Immature natural killer cell (primary cell): ENCODE results near the gene ITPR1. TPM values are rescaled to one million over a fixed set of nuclear protein-coding genes. Genes with fewer than 3 reads are reported as not detected.

ENCODE experiments used
- DNase-seq, 3 donors: peaks; one replicate each; pipeline ENCODE4 v3.0.0; 2022; ENCODE audit warnings: mixed read lengths in 1 of 3
- H3K27ac Mint-ChIP-seq, 6 donors: one replicate each; pipeline ENCODE4 v1.8.0; 2020; ENCODE audit warnings: mixed read lengths in 6 of 6, mild to moderate bottlenecking in 5 of 6, inconsistent platforms in 4 of 6, moderate library complexity in 3 of 6
- H3K27me3 Mint-ChIP-seq, 3 donors: one replicate each; pipeline ENCODE4 v1.8.0; 2020 to 2021; ENCODE audit warnings: low read depth in 3 of 3, mild to moderate bottlenecking in 3 of 3, mixed read lengths in 3 of 3, moderate library complexity in 3 of 3, inconsistent platforms in 1 of 3
- H3K36me3 Mint-ChIP-seq, 3 donors: one replicate each; pipeline ENCODE4 v1.8.0; 2020; ENCODE audit warnings: mixed read lengths in 3 of 3, inconsistent platforms in 2 of 3, mild to moderate bottlenecking in 2 of 3
- H3K4me1 Mint-ChIP-seq, 2 donors: one replicate each; pipeline ENCODE4 v1.8.0; 2020; ENCODE audit warnings: inconsistent platforms in 2 of 2, mild to moderate bottlenecking in 2 of 2, mixed read lengths in 2 of 2, moderate library complexity in 1 of 2
- H3K4me3 Mint-ChIP-seq, 5 donors: one replicate each; pipeline ENCODE4 v1.8.0; 2020; ENCODE audit warnings: mild to moderate bottlenecking in 5 of 5, mixed read lengths in 5 of 5, inconsistent platforms in 3 of 5, moderate library complexity in 3 of 5
- H3K9me3 Mint-ChIP-seq, 6 donors: one replicate each; pipeline ENCODE4 v1.8.0; 2020; ENCODE audit warnings: mild to moderate bottlenecking in 6 of 6, mixed read lengths in 6 of 6, inconsistent platforms in 4 of 6, moderate library complexity in 3 of 6
- polyA plus RNA-seq, 3 donors: library from polyadenylated mRNA; unstranded; fragments of 300-500 nt; fragmentation: Illumina TruSeq; gene quantifications; one replicate each; pipeline ENCODE4 v1.2.3, GENCODE V29; 2021

Gene ITPR1
- polyA plus RNA-seq, 3 donors from 2014 or later, result 3.0 to 14.7 (median 7.6) TPM

DNA sequence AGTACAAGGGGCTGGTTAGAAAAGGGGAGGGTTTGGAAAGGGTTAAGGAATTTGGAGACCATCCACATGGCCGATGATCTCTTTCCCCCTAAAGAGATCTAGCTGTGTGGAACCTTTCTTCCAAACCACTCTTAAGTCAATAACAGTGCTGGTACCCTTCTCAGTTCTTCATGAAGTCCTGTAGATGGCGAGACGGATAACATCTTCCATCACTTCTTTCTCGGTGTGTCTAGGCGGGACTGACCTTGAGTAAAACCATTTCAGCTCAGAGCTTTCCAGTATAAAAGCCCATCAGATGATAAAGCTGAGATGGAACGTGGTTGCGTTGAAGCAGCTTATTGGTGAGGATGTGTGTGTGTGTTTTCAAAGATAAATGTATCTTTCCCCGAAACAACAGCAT lies 334.6 kb downstream of the ITPR1 start:
- peak overlapping the region in 5 of 6 donors; percentile 5 to 99 (median 67) for H3K27ac Mint-ChIP-seq
- peaks cover 86 to 92% of the 10 kb centered on the region in 2 donors for H3K4me1 Mint-ChIP-seq
- peak overlapping the region in 1 of 5 donors; percentile 23 for H3K4me3 Mint-ChIP-seq

GRCh38 chr3:4828279-4829030 lies 335.3 kb downstream of the ITPR1 start:
- Mint-ChIP-seq H3K4me1 (peaks cover 86 to 92% of the 10 kb centered on the region in 2 donors), H3K27me3 (peaks cover 6 to 22% (median 17%) of the 10 kb centered on the region in 3 donors), H3K36me3 (peaks cover 5 to 25% (median 14%) of the 10 kb centered on the region in 3 donors), H3K4me3 (peak overlapping the region in 1 of 5 donors; percentile 23), H3K9me3 (peaks cover 0 to 4% (median 0%) of the 10 kb centered on the region in 6 donors), H3K27ac (peak overlapping the region in 5 of 6 donors; percentile 11 to 99 (median 78))
- no peak for DNase-seq

More for the DNA sequence above, 334.6 kb downstream of the ITPR1 start:
- no peak for DNase-seq
- Mint-ChIP-seq H3K9me3 (peaks cover 0 to 4% (median 0%) of the 10 kb centered on the region in 6 donors), H3K36me3 (peaks cover 5 to 28% (median 14%) of the 10 kb centered on the region in 3 donors), H3K27me3 (peaks cover 6 to 22% (median 17%) of the 10 kb centered on the region in 3 donors)

DNA sequence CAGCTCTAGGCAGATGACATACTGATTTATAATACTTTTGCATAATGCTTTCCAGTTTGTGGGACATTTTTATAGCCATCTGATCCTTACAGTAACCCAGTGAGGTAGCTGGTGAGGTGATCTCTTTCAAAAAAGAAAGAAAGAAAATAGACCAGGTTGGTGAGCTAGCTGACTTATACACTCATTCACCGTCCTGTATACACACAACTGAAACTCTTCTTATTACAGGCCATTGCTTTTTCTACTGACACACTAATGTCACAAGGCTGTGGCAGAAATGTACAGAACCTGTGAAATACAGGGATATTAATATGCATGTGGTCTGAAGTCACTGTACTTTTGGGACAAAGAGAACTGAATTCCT lies 335.9 kb downstream of the ITPR1 start:
- Mint-ChIP-seq H3K27me3 (peaks cover 6 to 22% (median 17%) of the 10 kb centered on the region in 3 donors), H3K9me3 (peaks cover 0 to 4% (median 0%) of the 10 kb centered on the region in 6 donors), H3K36me3 (peaks cover 5 to 24% (median 11%) of the 10 kb centered on the region in 3 donors), H3K4me1 (peaks cover 90 to 92% of the 10 kb centered on the region in 2 donors), H3K4me3 (peak overlapping the region in 4 of 5 donors; percentile 26 to 73 (median 52)), H3K27ac (peak overlapping the region; percentile 23 to 99 (median 88))
- DNase-seq, result no peak

- DNase-seq, result no peak
- Mint-ChIP-seq H3K27ac (peak overlapping the region; percentile 97 to 100 (median 99)), H3K4me3 (peak overlapping the region; percentile 82 to 91 (median 86)), H3K9me3 (peaks cover 0 to 4% (median 0%) of the 10 kb centered on the region in 6 donors), H3K4me1 (peaks cover 92 to 95% of the 10 kb centered on the region in 2 donors), H3K36me3 (peaks cover 4 to 16% (median 5%) of the 10 kb centered on the region in 3 donors), H3K27me3 (peaks cover 6 to 21% (median 19%) of the 10 kb centered on the region in 3 donors)
Measured at GRCh38 chr3:4830586-4830914, 337.4 kb downstream of the ITPR1 start.

DNA sequence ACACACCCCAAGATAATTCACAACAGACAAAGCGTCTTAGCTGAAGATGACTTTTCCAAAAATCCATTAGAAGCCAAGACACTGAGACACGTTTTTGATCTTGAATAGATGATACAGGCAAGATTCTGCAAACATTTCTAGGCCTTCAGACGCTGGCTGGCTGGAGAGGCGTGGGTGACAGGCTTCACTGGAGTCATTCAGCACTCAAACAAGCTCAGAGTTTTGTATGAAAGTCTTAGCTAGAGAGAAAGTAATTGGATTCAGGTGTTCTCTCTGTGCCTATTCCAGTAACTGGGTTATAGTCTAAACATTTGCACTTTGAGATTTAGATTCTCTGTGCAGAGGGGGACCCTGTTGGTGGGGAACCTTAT lies 338.4 kb downstream of the ITPR1 start:
- peaks cover 5 to 9% (median 8%) of the 10 kb centered on the region in 3 donors for H3K36me3 Mint-ChIP-seq
- DNase-seq, result no peak
- H3K4me1 Mint-ChIP-seq, result peaks cover 90 to 94% of the 10 kb centered on the region in 2 donors
- peaks cover 6 to 19% (median 18%) of the 10 kb centered on the region in 3 donors for H3K27me3 Mint-ChIP-seq
- H3K27ac Mint-ChIP-seq, result peak overlapping the region; percentile 97 to 100 (median 99)
- H3K9me3 Mint-ChIP-seq, result peaks cover 0 to 4% (median 0%) of the 10 kb centered on the region in 6 donors
- peak overlapping the region; percentile 82 to 91 (median 86) for H3K4me3 Mint-ChIP-seq

- no peak for DNase-seq
- Mint-ChIP-seq H3K27ac (peak overlapping the region; percentile 95 to 99 (median 98)), H3K4me3 (peak overlapping the region; percentile 50 to 84 (median 77)), H3K36me3 (peaks cover 4 to 21% (median 17%) of the 10 kb centered on the region in 3 donors), H3K4me1 (peaks cover 75 to 83% of the 10 kb centered on the region in 2 donors), H3K9me3 (peaks cover 0 to 4% (median 0%) of the 10 kb centered on the region in 6 donors), H3K27me3 (peaks cover 6 to 19% (median 15%) of the 10 kb centered on the region in 3 donors)
Measured at GRCh38 chr3:4833471-4833870, 340.3 kb downstream of the ITPR1 start.

GRCh38 chr3:4834403-4834866 lies 341.3 kb downstream of the ITPR1 start:
- DNase-seq, result peak; percentile 88
- peak overlapping the region; percentile 50 to 84 (median 77) for H3K4me3 Mint-ChIP-seq
- peaks cover 66 to 73% of the 10 kb centered on the region in 2 donors for H3K4me1 Mint-ChIP-seq
- peaks cover 6 to 19% (median 15%) of the 10 kb centered on the region in 3 donors for H3K27me3 Mint-ChIP-seq
- peaks cover 9 to 25% (median 20%) of the 10 kb centered on the region in 3 donors for H3K36me3 Mint-ChIP-seq
- peak overlapping the region; percentile 95 to 99 (median 98) for H3K27ac Mint-ChIP-seq
- H3K9me3 Mint-ChIP-seq, result peaks cover 0 to 4% (median 0%) of the 10 kb centered on the region in 6 donors

DNA sequence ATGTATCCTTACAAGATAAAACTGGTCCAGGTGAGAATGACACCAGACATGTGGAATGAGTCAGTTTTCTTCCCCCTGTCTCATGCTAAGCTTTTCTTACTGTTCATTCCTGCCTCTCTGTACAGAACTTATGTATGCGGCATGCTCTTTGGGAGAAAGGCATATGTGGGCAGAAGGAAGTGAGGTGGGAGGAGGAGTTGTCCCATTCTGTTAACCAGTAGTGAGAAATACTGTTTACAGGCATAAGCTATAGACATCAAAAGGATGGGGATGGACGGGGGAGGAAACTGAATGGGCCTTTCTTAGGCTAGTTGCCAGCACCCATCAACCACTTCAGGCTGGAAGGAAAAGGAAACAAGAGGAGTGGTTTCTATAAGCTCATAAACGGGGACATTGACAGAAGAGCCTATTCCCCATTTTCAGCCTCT lies 342.5 kb downstream of the ITPR1 start:
- DNase-seq, result no peak
- Mint-ChIP-seq H3K27ac (peak overlapping the region; percentile 95 to 99 (median 98)), H3K4me3 (peak overlapping the region in 2 of 5 donors; percentile 27 to 28), H3K9me3 (peaks cover 0 to 4% (median 0%) of the 10 kb centered on the region in 6 donors), H3K27me3 (peaks cover 6 to 13% (median 11%) of the 10 kb centered on the region in 3 donors), H3K36me3 (peaks cover 9 to 27% (median 20%) of the 10 kb centered on the region in 3 donors), H3K4me1 (peaks cover 58 to 64% of the 10 kb centered on the region in 2 donors)

DNA sequence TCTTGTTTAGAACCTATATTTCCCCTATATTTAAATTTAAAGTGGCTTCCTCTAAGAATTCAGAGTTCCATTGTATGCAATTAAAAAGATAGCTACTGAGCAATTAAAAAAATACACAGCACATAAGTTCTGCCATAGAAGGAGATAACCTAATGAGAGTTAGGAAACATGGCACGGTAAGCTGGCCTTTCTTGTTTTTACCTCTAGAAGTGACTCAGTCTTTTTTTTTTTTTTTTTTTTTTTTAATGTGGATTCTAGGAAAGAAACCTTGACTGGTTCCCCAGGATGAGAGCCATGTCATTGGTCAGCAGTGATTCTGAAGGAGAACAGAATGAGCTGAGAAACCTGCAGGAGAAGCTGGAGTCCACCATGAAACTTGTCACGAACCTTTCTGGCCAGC lies 343.4 kb downstream of the ITPR1 start:
- peaks cover 54 to 63% of the 10 kb centered on the region in 2 donors for H3K4me1 Mint-ChIP-seq
- peaks cover 0 to 4% (median 2%) of the 10 kb centered on the region in 3 donors for H3K27me3 Mint-ChIP-seq
- peaks cover 10 to 31% (median 24%) of the 10 kb centered on the region in 3 donors for H3K36me3 Mint-ChIP-seq
- H3K9me3 Mint-ChIP-seq, result no peaks in the 10 kb centered on the region
- peak overlapping the region in 5 of 6 donors; percentile 53 to 99 (median 96) for H3K27ac Mint-ChIP-seq
- DNase-seq, result no peak
- no peak overlapping the region for H3K4me3 Mint-ChIP-seq

- no peak for DNase-seq
- H3K36me3 Mint-ChIP-seq, result peaks cover 12 to 31% (median 24%) of the 10 kb centered on the region in 3 donors
- H3K27ac Mint-ChIP-seq, result peak overlapping the region in 4 of 6 donors; percentile 6 to 99 (median 92)
- peaks cover 0 to 4% (median 0%) of the 10 kb centered on the region in 3 donors for H3K27me3 Mint-ChIP-seq
- H3K9me3 Mint-ChIP-seq, result no peaks in the 10 kb centered on the region
- no peak overlapping the region for H3K4me3 Mint-ChIP-seq
- H3K4me1 Mint-ChIP-seq, result peaks cover 55 to 62% of the 10 kb centered on the region in 2 donors
Measured at GRCh38 chr3:4837374-4837930, 344.3 kb downstream of the ITPR1 start.

DNA sequence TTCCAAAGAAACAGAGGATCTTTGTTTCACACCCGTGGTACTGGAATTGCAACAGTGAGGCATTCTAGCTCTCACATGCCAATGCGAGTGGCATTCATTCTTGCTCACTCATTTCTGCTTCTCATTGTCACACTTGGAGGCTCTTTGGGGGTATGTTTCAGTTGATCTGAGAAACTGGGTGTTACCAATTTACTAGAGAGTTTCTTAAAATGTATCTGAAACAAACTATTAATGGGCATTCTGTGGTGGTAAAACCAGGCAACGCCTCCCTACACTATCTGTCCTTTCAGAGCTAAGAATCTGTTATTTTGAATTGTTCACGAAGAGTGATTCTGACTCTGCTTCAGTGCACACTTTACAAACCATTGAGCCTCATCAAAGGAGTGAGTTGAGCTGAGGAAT lies 345.5 kb downstream of the ITPR1 start:
- peaks cover 21 to 35% (median 27%) of the 10 kb centered on the region in 3 donors for H3K36me3 Mint-ChIP-seq
- no peak overlapping the region for H3K4me3 Mint-ChIP-seq
- peaks cover 0 to 4% (median 0%) of the 10 kb centered on the region in 3 donors for H3K27me3 Mint-ChIP-seq
- H3K27ac Mint-ChIP-seq, result peak overlapping the region in 1 of 6 donors; percentile 71
- no peaks in the 10 kb centered on the region for H3K9me3 Mint-ChIP-seq
- H3K4me1 Mint-ChIP-seq, result peaks cover 47 to 61% of the 10 kb centered on the region in 2 donors
- DNase-seq, result no peak

DNA sequence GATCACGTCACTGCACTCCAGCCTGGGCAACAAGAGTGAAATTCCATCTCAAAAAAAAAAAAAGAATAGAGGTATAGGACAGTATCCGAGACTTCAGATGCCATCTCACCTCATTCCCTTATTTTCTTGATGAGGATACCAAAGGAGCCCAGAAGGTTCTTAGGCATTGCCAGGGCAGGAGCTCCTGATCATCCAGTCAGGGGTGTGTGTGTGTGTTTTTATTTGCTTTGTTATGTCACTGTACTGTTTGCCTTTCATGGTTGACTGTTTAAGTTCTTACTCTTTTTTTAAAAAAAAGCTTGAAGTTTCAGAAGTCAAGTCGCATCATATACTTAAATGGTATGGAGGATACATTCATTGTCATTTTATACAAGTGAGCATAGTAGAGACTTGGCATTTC lies 346.1 kb downstream of the ITPR1 start:
- Mint-ChIP-seq H3K27me3 (peaks cover 0 to 2% (median 0%) of the 10 kb centered on the region in 3 donors), H3K36me3 (peaks cover 21 to 37% (median 27%) of the 10 kb centered on the region in 3 donors), H3K4me1 (peaks cover 42 to 58% of the 10 kb centered on the region in 2 donors), H3K27ac (no peak overlapping the region), H3K4me3 (no peak overlapping the region), H3K9me3 (no peaks in the 10 kb centered on the region)
- DNase-seq, result no peak

GRCh38 chr3:4841225-4841624 lies 348.1 kb downstream of the ITPR1 start:
- peak overlapping the region in 1 of 5 donors; percentile 1 for H3K4me3 Mint-ChIP-seq
- peaks cover 36 to 55% of the 10 kb centered on the region in 2 donors for H3K4me1 Mint-ChIP-seq
- H3K27me3 Mint-ChIP-seq, result no peaks in the 10 kb centered on the region
- no peak for DNase-seq
- H3K27ac Mint-ChIP-seq, result peak overlapping the region; percentile 42 to 85 (median 80)
- peaks cover 27 to 35% (median 30%) of the 10 kb centered on the region in 3 donors for H3K36me3 Mint-ChIP-seq
- no peaks in the 10 kb centered on the region for H3K9me3 Mint-ChIP-seq
